ENCODE data around the gene PTPRD.

The PTPRD gene

GRCh38 chr9:8567963-8568579, 2044.7 kb downstream of the PTPRD start:
- POLR2A ChIA-PET = no interaction called here
- no peaks in the 10 kb centered on the region for H3K36me3 ChIP-seq (ENCODE audit: control insufficient read depth in 2 of 2, insufficient read depth in 1 of 2, low read length in 2 of 2)
- CTCF ChIA-PET = interaction anchor here (0.9 kb wide), 1 partner anchor 14 kb away, joined by 4 read pairs; no protein-coding TSS in a partner anchor
- peaks cover 7% of the 10 kb centered on the region for H3K4me1 ChIP-seq (ENCODE audit: control insufficient read depth, insufficient read depth, low read length)
- H3K4me3 ChIP-seq (ENCODE audit: low read depth, low read length) = no peak overlapping the region
- TF ChIP-seq ZNF843 (tag by site-specific recombination; IDR thresholded peaks at IDR 0.05) = no peak
- no peak for TF ChIP-seq ZNF837 (tag by site-specific recombination; IDR thresholded peaks at IDR 0.05)
- TF ChIP-seq, protein P1, sequence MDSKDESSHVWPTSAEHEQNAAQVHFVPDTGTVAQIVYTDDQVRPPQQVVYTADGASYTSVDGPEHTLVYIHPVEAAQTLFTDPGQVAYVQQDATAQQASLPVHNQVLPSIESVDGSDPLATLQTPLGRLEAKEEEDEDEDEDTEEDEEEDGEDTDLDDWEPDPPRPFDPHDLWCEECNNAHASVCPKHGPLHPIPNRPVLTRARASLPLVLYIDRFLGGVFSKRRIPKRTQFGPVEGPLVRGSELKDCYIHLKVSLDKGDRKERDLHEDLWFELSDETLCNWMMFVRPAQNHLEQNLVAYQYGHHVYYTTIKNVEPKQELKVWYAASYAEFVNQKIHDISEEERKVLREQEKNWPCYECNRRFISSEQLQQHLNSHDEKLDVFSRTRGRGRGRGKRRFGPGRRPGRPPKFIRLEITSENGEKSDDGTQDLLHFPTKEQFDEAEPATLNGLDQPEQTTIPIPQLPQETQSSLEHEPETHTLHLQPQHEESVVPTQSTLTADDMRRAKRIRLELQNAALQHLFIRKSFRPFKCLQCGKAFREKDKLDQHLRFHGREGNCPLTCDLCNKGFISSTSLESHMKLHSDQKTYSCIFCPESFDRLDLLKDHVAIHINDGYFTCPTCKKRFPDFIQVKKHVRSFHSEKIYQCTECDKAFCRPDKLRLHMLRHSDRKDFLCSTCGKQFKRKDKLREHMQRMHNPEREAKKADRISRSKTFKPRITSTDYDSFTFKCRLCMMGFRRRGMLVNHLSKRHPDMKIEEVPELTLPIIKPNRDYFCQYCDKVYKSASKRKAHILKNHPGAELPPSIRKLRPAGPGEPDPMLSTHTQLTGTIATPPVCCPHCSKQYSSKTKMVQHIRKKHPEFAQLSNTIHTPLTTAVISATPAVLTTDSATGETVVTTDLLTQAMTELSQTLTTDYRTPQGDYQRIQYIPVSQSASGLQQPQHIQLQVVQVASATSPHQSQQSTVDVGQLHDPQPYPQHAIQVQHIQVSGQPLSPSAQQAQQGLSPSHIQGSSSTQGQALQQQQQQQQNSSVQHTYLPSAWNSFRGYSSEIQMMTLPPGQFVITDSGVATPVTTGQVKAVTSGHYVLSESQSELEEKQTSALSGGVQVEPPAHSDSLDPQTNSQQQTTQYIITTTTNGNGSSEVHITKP (tag by site-specific recombination; IDR thresholded peaks at IDR 0.05) = no peak
- TF ChIP-seq, protein P2, sequence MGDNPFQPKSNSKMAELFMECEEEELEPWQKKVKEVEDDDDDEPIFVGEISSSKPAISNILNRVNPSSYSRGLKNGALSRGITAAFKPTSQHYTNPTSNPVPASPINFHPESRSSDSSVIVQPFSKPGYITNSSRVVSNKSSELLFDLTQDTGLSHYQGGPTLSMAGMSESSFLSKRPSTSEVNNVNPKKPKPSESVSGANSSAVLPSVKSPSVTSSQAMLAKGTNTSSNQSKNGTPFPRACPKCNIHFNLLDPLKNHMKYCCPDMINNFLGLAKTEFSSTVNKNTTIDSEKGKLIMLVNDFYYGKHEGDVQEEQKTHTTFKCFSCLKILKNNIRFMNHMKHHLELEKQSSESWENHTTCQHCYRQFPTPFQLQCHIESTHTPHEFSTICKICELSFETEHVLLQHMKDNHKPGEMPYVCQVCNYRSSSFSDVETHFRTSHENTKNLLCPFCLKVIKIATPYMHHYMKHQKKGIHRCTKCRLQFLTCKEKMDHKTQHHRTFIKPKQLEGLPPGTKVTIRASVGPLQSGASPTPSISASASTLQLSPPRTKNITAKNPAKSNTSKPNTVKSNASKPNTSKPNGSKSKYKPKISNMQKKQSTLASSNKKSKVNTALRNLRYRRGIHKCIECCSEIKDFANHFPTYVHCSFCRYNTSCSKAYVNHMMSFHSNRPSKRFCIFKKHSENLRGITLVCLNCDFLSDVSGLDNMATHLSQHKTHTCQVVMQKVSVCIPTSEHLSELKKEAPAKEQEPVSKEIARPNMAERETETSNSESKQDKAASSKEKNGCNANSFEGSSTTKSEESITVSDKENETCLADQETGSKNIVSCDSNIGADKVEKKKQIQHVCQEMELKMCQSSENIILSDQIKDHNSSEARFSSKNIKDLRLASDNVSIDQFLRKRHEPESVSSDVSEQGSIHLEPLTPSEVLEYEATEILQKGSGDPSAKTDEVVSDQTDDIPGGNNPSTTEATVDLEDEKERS (tag by site-specific recombination; IDR thresholded peaks at IDR 0.05) = no peak
- H3K9me3 ChIP-seq (ENCODE audit: control insufficient read depth, insufficient read depth, low read depth, low read length) = no peaks in the 10 kb centered on the region
- no peak overlapping the region for H3K27ac ChIP-seq (ENCODE audit: extremely low read depth, low read depth, low read length)

DNA sequence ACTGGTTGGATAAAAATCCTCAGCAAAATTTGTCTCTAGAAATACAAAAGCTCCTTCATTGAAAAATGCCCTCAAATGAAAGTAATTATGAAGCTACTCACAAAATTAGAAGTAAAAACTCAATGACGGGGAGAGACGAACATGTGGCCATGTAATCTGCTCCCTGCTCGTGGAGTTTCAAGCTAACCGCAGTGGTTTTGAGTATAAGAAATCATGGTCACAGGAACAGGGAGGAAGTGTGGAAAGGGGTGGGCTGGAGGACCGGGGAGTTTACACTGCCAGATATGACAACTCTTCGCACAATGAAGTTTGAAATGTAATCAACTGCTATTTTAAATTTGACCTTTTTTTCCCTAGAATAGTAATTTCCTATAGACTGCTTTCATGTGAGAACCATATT, 2047.8 kb downstream of the PTPRD start:
- CTCF ChIA-PET = no interaction called here
- TF ChIP-seq ZNF335 (tag by site-specific recombination; conservative IDR thresholded peaks at IDR 0.05) (no peak), ZNF596 (tag by site-specific recombination; IDR thresholded peaks at IDR 0.05) (no peak), IKZF3 (tag by site-specific recombination; IDR thresholded peaks at IDR 0.05) (no peak), KLF8 (tag by site-specific recombination; IDR thresholded peaks at IDR 0.05) (no peak), ZNF2 (tag by site-specific recombination; IDR thresholded peaks at IDR 0.05) (no peak), ZNF600 (tag by site-specific recombination; IDR thresholded peaks at IDR 0.05) (no peak), CTCF (tag by site-specific recombination; IDR thresholded peaks at IDR 0.05) (no peak), ZNF16 (tag by site-specific recombination; IDR thresholded peaks at IDR 0.05; ENCODE audit: low read depth) (no peak), ZXDB (tag by site-specific recombination; IDR thresholded peaks at IDR 0.05) (no peak), ZNF175 (tag by site-specific recombination; IDR thresholded peaks at IDR 0.05) (no peak), ZBTB7A (tag by site-specific recombination; IDR thresholded peaks at IDR 0.05; ENCODE audit: low read depth) (no peak), PATZ1 (tag by site-specific recombination; IDR thresholded peaks at IDR 0.05) (no peak), HIC1 (tag by site-specific recombination; IDR thresholded peaks at IDR 0.05) (no peak), ZBTB49 (tag by site-specific recombination; IDR thresholded peaks at IDR 0.05; ENCODE audit: low read depth) (no peak), ZNF660 (tag by site-specific recombination; IDR thresholded peaks at IDR 0.05) (no peak)

More for the DNA sequence above, 2047.8 kb downstream of the PTPRD start:
- Histone ChIP-seq H3K9me3 (ENCODE audit: control insufficient read depth, insufficient read depth, low read depth, low read length) (no peaks in the 10 kb centered on the region), H3K4me1 (ENCODE audit: control insufficient read depth, insufficient read depth, low read length) (peaks cover 2% of the 10 kb centered on the region; the same call in 1 of the 2 replicates), H3K4me3 (ENCODE audit: low read depth, low read length) (no peak overlapping the region), H3K27ac (ENCODE audit: extremely low read depth, low read depth, low read length) (no peak overlapping the region), H3K36me3 (ENCODE audit: control insufficient read depth in 2 of 2, insufficient read depth in 1 of 2, low read length in 2 of 2) (no peaks in the 10 kb centered on the region)
- POLR2A ChIA-PET = no interaction called here
